Astrocyte (in vitro differentiated cells and primary cell): ENCODE data around the gene SLC12A4.

Experiments used
- EZH2 ChIP-seq: IDR thresholded peaks from 2 replicates; pipeline ENCODE4 v1.6.1; 2012; ENCODE audit warnings: mild to moderate bottlenecking, low read length, inconsistent platforms; ENCODE audit not compliant: insufficient read depth
- TF ChIP-seq, protein P1 (sequence below): IDR thresholded peaks from 2 replicates; pipeline ENCODE4 v1.5.1; 2011; ENCODE audit warnings: low read depth, mild to moderate bottlenecking, inconsistent platforms, low read length, moderate library complexity; ENCODE audit not compliant: insufficient read depth

DNA sequence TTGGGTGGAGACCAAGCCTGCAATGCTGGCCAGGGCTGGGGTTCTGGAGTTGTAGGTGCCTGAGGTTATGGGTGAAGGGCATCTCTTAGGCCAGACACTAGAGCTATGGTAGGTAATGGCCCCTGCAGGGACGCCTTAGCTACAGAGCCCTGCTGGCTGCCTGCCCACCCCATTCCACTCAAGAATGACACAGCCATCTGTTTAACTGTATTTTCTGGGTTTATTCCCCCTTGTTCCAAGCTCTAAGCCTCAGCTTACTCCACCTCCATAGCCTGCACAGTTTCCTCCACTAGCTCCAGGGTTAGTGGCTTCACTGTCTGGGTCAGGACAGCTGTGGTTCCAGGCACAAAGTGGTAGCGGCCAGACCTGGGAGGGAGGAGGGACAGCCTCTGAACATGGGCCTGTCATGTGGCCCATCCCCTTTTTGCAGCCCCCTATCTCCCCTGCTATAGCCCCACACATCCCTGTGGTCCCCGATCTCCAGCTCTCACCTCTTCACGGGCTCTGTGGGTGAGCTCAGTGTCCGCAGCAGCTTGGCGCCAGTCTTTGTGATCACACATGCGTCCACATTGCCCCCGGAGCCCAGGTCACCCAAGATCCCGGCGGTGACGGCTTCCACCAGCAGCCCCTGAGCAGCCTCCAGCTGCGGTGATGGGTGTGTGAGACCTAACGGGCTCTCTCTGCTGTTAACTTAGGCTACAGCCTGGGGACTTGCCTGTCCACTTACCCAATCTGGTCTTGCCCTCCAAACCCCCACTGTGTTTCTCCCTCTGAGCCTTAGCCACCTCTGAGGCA is 33.9 kb downstream of the SLC12A4 start:
- TF ChIP-seq, protein P1, sequence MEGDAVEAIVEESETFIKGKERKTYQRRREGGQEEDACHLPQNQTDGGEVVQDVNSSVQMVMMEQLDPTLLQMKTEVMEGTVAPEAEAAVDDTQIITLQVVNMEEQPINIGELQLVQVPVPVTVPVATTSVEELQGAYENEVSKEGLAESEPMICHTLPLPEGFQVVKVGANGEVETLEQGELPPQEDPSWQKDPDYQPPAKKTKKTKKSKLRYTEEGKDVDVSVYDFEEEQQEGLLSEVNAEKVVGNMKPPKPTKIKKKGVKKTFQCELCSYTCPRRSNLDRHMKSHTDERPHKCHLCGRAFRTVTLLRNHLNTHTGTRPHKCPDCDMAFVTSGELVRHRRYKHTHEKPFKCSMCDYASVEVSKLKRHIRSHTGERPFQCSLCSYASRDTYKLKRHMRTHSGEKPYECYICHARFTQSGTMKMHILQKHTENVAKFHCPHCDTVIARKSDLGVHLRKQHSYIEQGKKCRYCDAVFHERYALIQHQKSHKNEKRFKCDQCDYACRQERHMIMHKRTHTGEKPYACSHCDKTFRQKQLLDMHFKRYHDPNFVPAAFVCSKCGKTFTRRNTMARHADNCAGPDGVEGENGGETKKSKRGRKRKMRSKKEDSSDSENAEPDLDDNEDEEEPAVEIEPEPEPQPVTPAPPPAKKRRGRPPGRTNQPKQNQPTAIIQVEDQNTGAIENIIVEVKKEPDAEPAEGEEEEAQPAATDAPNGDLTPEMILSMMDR: no peak
- no peak for TF ChIP-seq EZH2
